Nephron (organoid): Measurements from ENCODE around the gene GDF15.
"Not testable (repeated sequence)": the region's sequence is repeated elsewhere in the genome, so short reads cannot be mapped to it uniquely, and the experiment has no call there.

Experiments used
- H3K27ac Mint-ChIP-seq, 3 experiments: 2 replicates each; pipeline ENCODE4 v1.8.0; 2020; ENCODE audit warnings: mixed read lengths in 3 of 3, mild to moderate bottlenecking in 2 of 3, moderate library complexity in 1 of 3
- H3K27me3 Mint-ChIP-seq: 2 replicates; pipeline ENCODE4 v1.8.0; 2021; ENCODE audit warnings: low read depth, mild to moderate bottlenecking, moderate library complexity, mixed read lengths
- H3K36me3 Mint-ChIP-seq: 2 replicates; pipeline ENCODE4 v1.8.0; 2020; ENCODE audit warnings: low read depth, mixed read lengths
- H3K4me1 Mint-ChIP-seq: 2 replicates; pipeline ENCODE4 v1.8.0; 2020; ENCODE audit warnings: mixed read lengths
- H3K4me3 Mint-ChIP-seq, 3 experiments: 2 replicates each; pipeline ENCODE4 v1.8.0; 2020; ENCODE audit warnings: mild to moderate bottlenecking in 3 of 3, mixed read lengths in 3 of 3, moderate library complexity in 2 of 3
- H3K9me3 Mint-ChIP-seq: 2 replicates; pipeline ENCODE4 v1.8.0; 2020; ENCODE audit warnings: mixed read lengths
- CTCF ChIP-seq, 3 experiments: fragments of 200-600 bp; sonication (generic); IDR thresholded peaks; one replicate each; pipeline ENCODE4 v1.5.0; 2021; ENCODE audit warnings: antibody characterized with exemption in 3 of 3; ENCODE audit not compliant: unreplicated experiment in 3 of 3

GDF15 gene

GRCh38 chr19:18361646-18362045 is 24.3 kb upstream of the GDF15 start:
- TF ChIP-seq CTCF (IDR thresholded peaks at IDR 0.05; ENCODE audit: unreplicated experiment in 3 of 3): no peak
- H3K4me1 Mint-ChIP-seq: peaks cover 20% of the 10 kb centered on the region
- no peak overlapping the region for H3K4me3 Mint-ChIP-seq
- H3K27me3 Mint-ChIP-seq: no peaks in the 10 kb centered on the region
- peak overlapping the region; percentile 22 to 52 (median 49) for H3K27ac Mint-ChIP-seq
- H3K36me3 Mint-ChIP-seq: peaks cover 41% of the 10 kb centered on the region
- peaks cover 8% of the 10 kb centered on the region for H3K9me3 Mint-ChIP-seq

GRCh38 chr19:18362934-18363542 is 22.9 kb upstream of the GDF15 start:
- Mint-ChIP-seq H3K36me3 (peaks cover 29% of the 10 kb centered on the region), H3K4me3 (no peak overlapping the region), H3K27me3 (no peaks in the 10 kb centered on the region), H3K27ac (peak overlapping the region; percentile 97 to 100 (median 99)), H3K9me3 (peaks cover 4% of the 10 kb centered on the region), H3K4me1 (peaks cover 20% of the 10 kb centered on the region)
- TF ChIP-seq CTCF (IDR thresholded peaks at IDR 0.05; ENCODE audit: unreplicated experiment in 3 of 3): no peak

- no peak for TF ChIP-seq CTCF (IDR thresholded peaks at IDR 0.05; ENCODE audit: unreplicated experiment in 3 of 3)
- Mint-ChIP-seq H3K36me3 (peaks cover 21% of the 10 kb centered on the region), H3K9me3 (peaks cover 3% of the 10 kb centered on the region), H3K27ac (peak overlapping the region; percentile 97 to 100 (median 99)), H3K27me3 (no peaks in the 10 kb centered on the region), H3K4me1 (peaks cover 20% of the 10 kb centered on the region), H3K4me3 (no peak overlapping the region)
Measured at GRCh38 chr19:18363787-18364186, 22.2 kb upstream of the GDF15 start.

GRCh38 chr19:18364277-18364825 is 21.6 kb upstream of the GDF15 start:
- Mint-ChIP-seq H3K36me3 (peaks cover 17% of the 10 kb centered on the region), H3K4me1 (peaks cover 23% of the 10 kb centered on the region), H3K27ac (peak overlapping the region; percentile 97 to 100 (median 99)), H3K4me3 (peak overlapping the region; percentile 8 to 48 (median 47))
- H3K27me3 Mint-ChIP-seq, H3K9me3 Mint-ChIP-seq: not testable (repeated sequence)

- no peak for TF ChIP-seq CTCF (IDR thresholded peaks at IDR 0.05; ENCODE audit: unreplicated experiment in 3 of 3)
- Mint-ChIP-seq H3K4me3 (peak overlapping the region; percentile 37 to 48 (median 47)), H3K27me3 (no peaks in the 10 kb centered on the region)
Measured at GRCh38 chr19:18364826-18365528, 21.0 kb upstream of the GDF15 start.

GRCh38 chr19:18366021-18366435 is 19.9 kb upstream of the GDF15 start:
- TF ChIP-seq CTCF (IDR thresholded peaks at IDR 0.05; ENCODE audit: unreplicated experiment in 3 of 3): no peak
- Mint-ChIP-seq H3K27me3 (no peaks in the 10 kb centered on the region), H3K27ac (peak overlapping the region; percentile 97 to 100 (median 99)), H3K9me3 (no peaks in the 10 kb centered on the region), H3K4me3 (no peak overlapping the region), H3K4me1 (peaks cover 24% of the 10 kb centered on the region), H3K36me3 (peaks cover 10% of the 10 kb centered on the region)

More at GRCh38 chr19:18364826-18365528, 21.0 kb upstream of the GDF15 start:
- Mint-ChIP-seq H3K27ac (peak overlapping the region; percentile 97 to 100 (median 99)), H3K4me1 (peaks cover 24% of the 10 kb centered on the region), H3K36me3 (peaks cover 11% of the 10 kb centered on the region), H3K9me3 (no peaks in the 10 kb centered on the region)
